Measurements from ENCODE around the gene MTNR1B.
A peak's percentile ranks its signal among the peaks of the same experiment; 100 is the strongest.

Gene MTNR1B

DNA sequence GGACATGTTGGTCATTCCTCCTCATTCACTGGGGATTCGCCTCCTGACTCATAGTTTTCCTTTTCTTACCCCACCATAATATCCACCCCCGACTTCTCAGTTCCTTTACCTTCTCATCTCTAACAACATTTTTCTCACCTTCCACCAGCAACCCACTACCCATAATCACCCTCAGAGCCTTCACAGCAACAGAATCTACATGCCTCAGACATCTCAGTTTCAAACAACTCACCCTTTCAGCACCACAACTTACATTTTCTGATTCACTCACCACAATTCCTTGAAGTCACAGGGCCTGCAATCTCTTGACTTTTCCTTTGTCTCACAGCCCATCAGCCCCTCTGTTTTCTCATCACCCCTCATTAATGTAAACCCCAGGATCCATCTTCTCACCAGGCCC, 2.3 kb upstream of the MTNR1B start:
- no peak overlapping the region for H2BK5ac ChIP-seq (ENCODE audit: low read length)
- no peak overlapping the region for H3K27ac ChIP-seq (ENCODE audit: low read depth, low read length)
- H3K79me2 ChIP-seq (ENCODE audit: control insufficient read depth, insufficient read depth, low read length) = no peaks in the 10 kb centered on the region
- no peaks in the 10 kb centered on the region for H3K79me1 ChIP-seq (ENCODE audit: low read length)
- H4K8ac ChIP-seq (ENCODE audit: low read depth, low read length) = no peak overlapping the region
- H3K4me2 ChIP-seq (ENCODE audit: low read length) = no peak overlapping the region
- no peak for DNase-seq
- H3K56ac ChIP-seq (ENCODE audit: low read length) = no peak overlapping the region
- H3K36me3 ChIP-seq (ENCODE audit: control insufficient read depth, insufficient read depth, low read length) = no peaks in the 10 kb centered on the region
- H3K4me3 ChIP-seq (ENCODE audit: low read length) = no peak overlapping the region
- no peak overlapping the region for H3K4ac ChIP-seq (ENCODE audit: low read depth, low read length)
- H3K9ac ChIP-seq (ENCODE audit: low read length) = no peak overlapping the region
- H2BK15ac ChIP-seq (replicated peaks; ENCODE audit: low read depth) = no peak overlapping the region
- no peak overlapping the region for H3K23ac ChIP-seq (ENCODE audit: low read length)
- H3K27me3 ChIP-seq (ENCODE audit: insufficient read depth, low read length, poor library complexity) = peaks cover 13% of the 10 kb centered on the region
- WGBS (ENCODE audit: extremely low coverage, insufficient coverage, low lambda C conversion rate) = no CpG with 5 or more reads among the region's 2 CpGs
- no peak overlapping the region for H3K18ac ChIP-seq (ENCODE audit: low read length)
- H2BK120ac ChIP-seq (ENCODE audit: low read depth, low read length) = no peak overlapping the region
- H3K4me1 ChIP-seq (ENCODE audit: control insufficient read depth, low read depth, low read length) = no peaks in the 10 kb centered on the region
- H2AK5ac ChIP-seq (ENCODE audit: low read length) = no peak overlapping the region
- H4K5ac ChIP-seq (ENCODE audit: low read length) = no peak overlapping the region

DNA sequence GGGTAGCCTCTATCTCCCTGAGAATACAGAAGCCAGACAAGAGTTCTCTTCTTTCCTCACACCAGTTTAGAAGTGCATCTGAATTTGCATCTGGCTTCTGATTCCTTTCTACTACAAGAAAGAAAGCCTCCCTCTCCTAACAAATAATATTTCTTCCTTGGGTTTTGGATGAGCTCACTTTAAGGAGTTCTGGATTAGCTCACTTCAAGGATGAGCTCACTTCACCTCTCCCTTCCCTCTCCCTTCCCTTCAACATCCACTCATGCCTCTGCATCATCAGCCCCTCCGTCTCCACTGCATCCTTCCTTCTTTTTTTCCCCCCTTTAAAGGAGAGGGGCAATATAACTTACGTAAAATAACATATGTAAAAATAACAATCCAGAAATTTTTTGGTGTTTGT, 1.6 kb upstream of the MTNR1B start:
- H3K36me3 ChIP-seq (ENCODE audit: control insufficient read depth, insufficient read depth, low read length) = no peaks in the 10 kb centered on the region
- no peaks in the 10 kb centered on the region for H3K79me2 ChIP-seq (ENCODE audit: control insufficient read depth, insufficient read depth, low read length)
- no peaks in the 10 kb centered on the region for H3K79me1 ChIP-seq (ENCODE audit: low read length)
- no peaks in the 10 kb centered on the region for H3K4me1 ChIP-seq (ENCODE audit: control insufficient read depth, low read depth, low read length)
- H3K18ac ChIP-seq (ENCODE audit: low read length) = no peak overlapping the region
- H3K23ac ChIP-seq (ENCODE audit: low read length) = no peak overlapping the region
- no peak overlapping the region for H3K4ac ChIP-seq (ENCODE audit: low read depth, low read length)
- no peak for DNase-seq
- H4K5ac ChIP-seq (ENCODE audit: low read length) = no peak overlapping the region
- no peak overlapping the region for H3K4me3 ChIP-seq (ENCODE audit: low read length)
- H2AK5ac ChIP-seq (ENCODE audit: low read length) = no peak overlapping the region
- H3K4me2 ChIP-seq (ENCODE audit: low read length) = no peak overlapping the region
- no peak overlapping the region for H3K27ac ChIP-seq (ENCODE audit: low read depth, low read length)
- H2BK120ac ChIP-seq (ENCODE audit: low read depth, low read length) = no peak overlapping the region
- no peak overlapping the region for H2BK15ac ChIP-seq (replicated peaks; ENCODE audit: low read depth)
- WGBS (ENCODE audit: extremely low coverage, insufficient coverage, low lambda C conversion rate) = no CpG with 5 or more reads among the region's 2 CpGs
- no peak overlapping the region for H2BK5ac ChIP-seq (ENCODE audit: low read length)
- no peak overlapping the region for H3K56ac ChIP-seq (ENCODE audit: low read length)
- peaks cover 13% of the 10 kb centered on the region for H3K27me3 ChIP-seq (ENCODE audit: insufficient read depth, low read length, poor library complexity)
- no peak overlapping the region for H3K9ac ChIP-seq (ENCODE audit: low read length)
- no peak overlapping the region for H4K8ac ChIP-seq (ENCODE audit: low read depth, low read length)

DNA sequence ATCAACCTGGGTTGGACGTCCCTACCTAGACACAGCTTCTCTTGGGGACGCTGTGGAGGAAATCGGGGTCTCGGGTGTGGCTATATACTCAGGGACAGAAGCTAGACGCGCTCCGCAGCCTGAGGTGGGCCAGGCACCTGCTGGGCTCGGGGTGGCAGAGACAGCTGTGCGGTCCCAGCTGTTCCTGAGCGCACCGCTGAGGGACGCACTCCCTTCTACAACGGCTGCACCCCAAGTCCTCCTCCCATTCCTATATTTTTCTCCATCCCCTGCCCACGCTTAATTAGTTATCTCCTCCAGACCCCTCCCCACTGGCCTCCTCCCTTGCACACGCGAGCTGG, 188 bp upstream of the MTNR1B start:
- no CpG with 5 or more reads among the region's 16 CpGs for WGBS (ENCODE audit: extremely low coverage, insufficient coverage, low lambda C conversion rate)
- Histone ChIP-seq H3K4me1 (ENCODE audit: control insufficient read depth, low read depth, low read length) (no peaks in the 10 kb centered on the region), H2BK15ac (replicated peaks; ENCODE audit: low read depth) (no peak overlapping the region), H3K79me1 (ENCODE audit: low read length) (no peaks in the 10 kb centered on the region), H3K56ac (ENCODE audit: low read length) (no peak overlapping the region), H2BK5ac (ENCODE audit: low read length) (no peak overlapping the region), H3K4ac (ENCODE audit: low read depth, low read length) (no peak overlapping the region), H3K27me3 (ENCODE audit: insufficient read depth, low read length, poor library complexity) (peaks cover 13% of the 10 kb centered on the region), H3K23ac (ENCODE audit: low read length) (no peak overlapping the region), H3K36me3 (ENCODE audit: control insufficient read depth, insufficient read depth, low read length) (no peaks in the 10 kb centered on the region), H3K18ac (ENCODE audit: low read length) (no peak overlapping the region), H3K4me3 (ENCODE audit: low read length) (no peak overlapping the region), H2BK120ac (ENCODE audit: low read depth, low read length) (no peak overlapping the region), H2AK5ac (ENCODE audit: low read length) (no peak overlapping the region), H3K27ac (ENCODE audit: low read depth, low read length) (no peak overlapping the region), H3K79me2 (ENCODE audit: control insufficient read depth, insufficient read depth, low read length) (no peaks in the 10 kb centered on the region), H4K5ac (ENCODE audit: low read length) (no peak overlapping the region), H3K9ac (ENCODE audit: low read length) (no peak overlapping the region), H4K8ac (ENCODE audit: low read depth, low read length) (no peak overlapping the region), H3K4me2 (ENCODE audit: low read length) (peak overlapping the region; percentile 25)
- no peak for DNase-seq

DNA sequence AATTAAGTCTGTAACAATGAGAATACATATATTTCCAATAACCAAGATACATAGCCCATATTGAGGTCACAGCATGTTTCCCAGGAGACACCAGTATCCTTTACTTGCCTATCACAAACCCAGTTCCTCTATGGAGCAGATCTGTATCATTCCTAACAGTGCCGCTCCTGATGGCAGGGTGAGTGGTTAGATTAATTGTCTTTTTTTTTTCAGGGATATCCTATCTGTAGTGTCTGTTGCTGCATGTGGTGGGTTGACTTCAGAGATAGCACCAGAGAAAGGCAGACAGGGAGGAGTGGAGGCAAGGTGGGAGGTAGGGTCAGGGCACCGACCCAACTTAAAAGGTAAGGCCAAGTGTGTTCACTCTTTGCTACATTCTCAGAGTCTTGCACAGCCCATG, 2.8 kb downstream of the MTNR1B start:
- Histone ChIP-seq H3K4me1 (ENCODE audit: control insufficient read depth, low read depth, low read length) (no peaks in the 10 kb centered on the region), H2BK5ac (ENCODE audit: low read length) (no peak overlapping the region), H3K79me1 (ENCODE audit: low read length) (no peaks in the 10 kb centered on the region), H2BK15ac (replicated peaks; ENCODE audit: low read depth) (no peak overlapping the region), H3K4ac (ENCODE audit: low read depth, low read length) (no peak overlapping the region), H2BK120ac (ENCODE audit: low read depth, low read length) (no peak overlapping the region), H3K27me3 (ENCODE audit: insufficient read depth, low read length, poor library complexity) (peaks cover 13% of the 10 kb centered on the region), H3K4me3 (ENCODE audit: low read length) (no peak overlapping the region), H3K36me3 (ENCODE audit: control insufficient read depth, insufficient read depth, low read length) (no peaks in the 10 kb centered on the region), H3K4me2 (ENCODE audit: low read length) (no peak overlapping the region), H3K56ac (ENCODE audit: low read length) (no peak overlapping the region), H3K18ac (ENCODE audit: low read length) (no peak overlapping the region), H3K79me2 (ENCODE audit: control insufficient read depth, insufficient read depth, low read length) (no peaks in the 10 kb centered on the region), H3K23ac (ENCODE audit: low read length) (no peak overlapping the region), H4K8ac (ENCODE audit: low read depth, low read length) (no peak overlapping the region), H3K9ac (ENCODE audit: low read length) (no peak overlapping the region), H4K5ac (ENCODE audit: low read length) (no peak overlapping the region), H2AK5ac (ENCODE audit: low read length) (no peak overlapping the region), H3K27ac (ENCODE audit: low read depth, low read length) (no peak overlapping the region)
- WGBS (ENCODE audit: extremely low coverage, insufficient coverage, low lambda C conversion rate) = no CpG with 5 or more reads among the region's 2 CpGs
- no peak for DNase-seq

DNA sequence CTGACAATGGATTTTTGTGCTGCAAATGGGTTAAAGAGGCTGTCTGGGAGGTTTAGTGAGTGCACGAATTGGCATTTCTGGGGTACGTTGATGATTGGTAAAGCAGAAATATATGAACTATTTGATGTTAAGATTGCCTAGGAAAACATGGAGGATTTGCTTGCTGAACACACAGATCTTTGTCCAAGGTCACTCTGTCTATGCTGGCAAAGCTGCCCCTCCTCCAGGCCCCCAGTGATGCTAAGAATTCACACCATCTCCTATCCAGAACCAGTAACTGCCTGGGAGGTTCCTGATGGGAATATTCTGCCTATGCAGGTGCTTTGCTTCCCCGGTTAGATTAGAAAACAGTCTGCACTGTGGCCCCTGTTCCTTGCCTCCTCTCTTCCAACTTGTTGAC, 5.8 kb downstream of the MTNR1B start:
- no peak for DNase-seq
- Histone ChIP-seq H3K23ac (ENCODE audit: low read length) (no peak overlapping the region), H2BK120ac (ENCODE audit: low read depth, low read length) (no peak overlapping the region), H3K79me1 (ENCODE audit: low read length) (no peaks in the 10 kb centered on the region), H4K8ac (ENCODE audit: low read depth, low read length) (no peak overlapping the region), H3K9ac (ENCODE audit: low read length) (no peak overlapping the region), H2BK5ac (ENCODE audit: low read length) (no peak overlapping the region), H2AK5ac (ENCODE audit: low read length) (no peak overlapping the region), H3K4me2 (ENCODE audit: low read length) (no peak overlapping the region), H3K27me3 (ENCODE audit: insufficient read depth, low read length, poor library complexity) (peaks cover under 1% of the 10 kb centered on the region), H3K56ac (ENCODE audit: low read length) (no peak overlapping the region), H3K4ac (ENCODE audit: low read depth, low read length) (no peak overlapping the region), H3K4me1 (ENCODE audit: control insufficient read depth, low read depth, low read length) (no peaks in the 10 kb centered on the region), H3K79me2 (ENCODE audit: control insufficient read depth, insufficient read depth, low read length) (no peaks in the 10 kb centered on the region), H4K5ac (ENCODE audit: low read length) (no peak overlapping the region), H3K36me3 (ENCODE audit: control insufficient read depth, insufficient read depth, low read length) (no peaks in the 10 kb centered on the region), H2BK15ac (replicated peaks; ENCODE audit: low read depth) (no peak overlapping the region), H3K4me3 (ENCODE audit: low read length) (no peak overlapping the region), H3K27ac (ENCODE audit: low read depth, low read length) (no peak overlapping the region), H3K18ac (ENCODE audit: low read length) (no peak overlapping the region)
- no CpG with 5 or more reads among the region's 3 CpGs for WGBS (ENCODE audit: extremely low coverage, insufficient coverage, low lambda C conversion rate)

DNA sequence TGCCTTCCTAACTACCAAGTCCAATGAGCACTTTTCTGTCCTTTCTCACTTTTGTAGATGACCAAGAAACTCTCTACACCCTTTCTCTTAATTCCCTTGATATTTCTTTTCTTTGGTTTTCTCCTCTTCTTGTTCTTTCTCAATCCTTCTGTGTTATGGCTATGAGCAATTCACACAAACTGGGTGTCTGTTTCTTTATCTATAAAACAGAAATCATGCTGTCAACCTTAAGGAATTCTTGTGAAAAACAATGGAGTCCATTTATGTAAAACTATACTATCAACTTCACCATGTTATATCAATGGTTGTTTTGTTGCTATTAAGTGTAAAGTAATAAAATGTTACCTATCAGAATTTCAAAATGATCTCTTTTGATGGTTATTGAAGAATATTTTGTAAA, 7.2 kb downstream of the MTNR1B start:
- Histone ChIP-seq H3K4me3 (ENCODE audit: low read length) (no peak overlapping the region), H3K56ac (ENCODE audit: low read length) (no peak overlapping the region), H3K79me2 (ENCODE audit: control insufficient read depth, insufficient read depth, low read length) (no peaks in the 10 kb centered on the region), H2BK15ac (replicated peaks; ENCODE audit: low read depth) (no peak overlapping the region), H3K4ac (ENCODE audit: low read depth, low read length) (no peak overlapping the region), H3K36me3 (ENCODE audit: control insufficient read depth, insufficient read depth, low read length) (no peaks in the 10 kb centered on the region), H3K18ac (ENCODE audit: low read length) (no peak overlapping the region), H3K27ac (ENCODE audit: low read depth, low read length) (no peak overlapping the region), H2BK5ac (ENCODE audit: low read length) (no peak overlapping the region), H3K27me3 (ENCODE audit: insufficient read depth, low read length, poor library complexity) (no peaks in the 10 kb centered on the region), H3K9ac (ENCODE audit: low read length) (no peak overlapping the region), H3K4me2 (ENCODE audit: low read length) (no peak overlapping the region), H2AK5ac (ENCODE audit: low read length) (no peak overlapping the region), H3K23ac (ENCODE audit: low read length) (no peak overlapping the region), H4K8ac (ENCODE audit: low read depth, low read length) (no peak overlapping the region), H3K79me1 (ENCODE audit: low read length) (no peaks in the 10 kb centered on the region), H3K4me1 (ENCODE audit: control insufficient read depth, low read depth, low read length) (no peaks in the 10 kb centered on the region), H4K5ac (ENCODE audit: low read length) (no peak overlapping the region), H2BK120ac (ENCODE audit: low read depth, low read length) (no peak overlapping the region)
- no peak for DNase-seq
